Epithelial cell of umbilical artery (primary cell): ENCODE data around the gene HOMER2. TPM values are rescaled to one million over a fixed set of nuclear protein-coding genes. Genes with fewer than 3 reads are reported as not detected.

Source experiments
- total RNA-seq: library from RNA; depleted of rRNA; stranded (reverse); fragments of >200 nt; gene quantifications from 2 replicates; pipeline ENCODE4 v1.2.3, GENCODE V29; 2014

Gene HOMER2
- total RNA-seq: 0.32 and 0.61 TPM in 2 replicates

GRCh38 chr15:82952158-82953081 is at the start of gene HOMER2:
HOMER2 (minus strand) TSS chr15:82952720; CDS start chr15:82952535, 185 bp downstream.

DNA sequence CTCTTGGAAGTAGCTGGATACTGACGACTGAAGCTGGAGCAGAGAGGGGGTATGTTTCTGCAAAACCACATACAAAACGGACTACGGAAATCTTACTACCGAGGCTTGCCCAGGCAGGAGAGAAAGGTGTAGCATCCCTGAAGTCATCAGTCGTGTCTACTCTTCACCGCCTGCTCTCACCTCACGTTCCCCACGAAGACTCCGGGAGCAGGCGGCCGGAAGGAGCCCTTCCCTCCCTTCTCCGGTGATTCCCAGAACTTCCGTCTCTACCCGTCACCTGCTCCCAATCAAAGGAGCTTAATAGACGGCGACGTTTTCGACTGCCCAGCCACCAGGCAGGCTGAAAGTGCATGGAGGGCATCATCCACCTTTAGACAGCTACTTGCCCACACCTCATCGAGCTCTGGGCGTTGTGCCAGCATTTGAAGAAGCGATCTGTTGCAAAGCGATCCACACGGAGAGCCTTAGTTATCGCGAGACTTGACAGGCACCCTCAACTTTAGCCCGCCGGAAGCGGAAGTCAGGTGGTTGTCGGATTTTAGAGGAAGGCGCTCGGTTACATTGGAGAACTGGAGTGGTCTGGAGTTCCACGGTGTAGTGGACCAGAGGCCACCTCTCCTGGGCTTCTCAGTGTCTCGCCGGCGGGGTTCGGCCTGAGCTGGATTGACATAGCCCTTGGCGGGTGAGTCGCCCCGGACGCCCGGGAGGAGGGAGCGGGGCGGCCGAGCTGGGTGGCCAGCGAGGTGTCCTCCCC is 33.3 kb upstream of the HOMER2 start, which contains the start of gene RAMAC:
Gene RAMAC (plus strand): TSS at position 523 of the 754 bp plus-strand sequence. CDS start 2,809 bp downstream, outside the sequence.

GRCh38 chr15:82809308-82810060 is 143.0 kb downstream of the HOMER2 start, which contains the start of gene WHAMM:
WHAMM (plus strand) TSS chr15:82809628; CDS start chr15:82809727, 99 bp downstream.

GRCh38 chr15:82805994-82806406 is 146.5 kb downstream of the HOMER2 start, which contains the start of gene FSD2:
FSD2 (minus strand) TSS chr15:82806069; CDS start chr15:82787390, 18,679 bp downstream.

Other genes starting within 250 kb of the HOMER2 start
- not detected in 2 replicates for gene AP3B2, start 242.8 kb downstream of the HOMER2 start, total RNA-seq
- not detected in 2 replicates for gene FSD2, start 146.7 kb downstream of the HOMER2 start, total RNA-seq
- gene WHAMM, start 143.1 kb downstream of the HOMER2 start, total RNA-seq: 3.6 and 4.9 TPM in 2 replicates
- gene RAMAC, start 33.5 kb upstream of the HOMER2 start, total RNA-seq: 28.6 and 29.9 TPM in 2 replicates
- gene C15orf40, start 58.9 kb upstream of the HOMER2 start, total RNA-seq: 3.0 and 14.0 TPM in 2 replicates
- gene BTBD1, start 114.5 kb upstream of the HOMER2 start, total RNA-seq: 107 and 110 TPM in 2 replicates
- 22.7 and 40.7 TPM in 2 replicates for gene TM6SF1, start 154.9 kb upstream of the HOMER2 start, total RNA-seq